Measurements from ENCODE around the gene PCNT. TPM values are rescaled to one million over a fixed set of nuclear protein-coding genes. Genes with fewer than 3 reads are reported as not detected.

The PCNT gene
- total RNA-seq, 4 donors from 2014 or later: 42.8 to 58.6 (median 45.9) TPM

GRCh38 chr21:46418265-46418946, 94.5 kb downstream of the PCNT start:
- TF ChIP-seq EP300 (IDR thresholded peaks at IDR 0.05): no peak
- no peak for TF ChIP-seq CTCF (IDR thresholded peaks at IDR 0.05)
- TF ChIP-seq POLR2A (IDR thresholded peaks at IDR 0.05): no peak
- WGBS, 2 donors: 90 to 91% methylated on average over 25 of the region's 25 CpGs
- peaks cover 0 to 91% (median 0%) of the 10 kb centered on the region in 3 donors for H3K36me3 ChIP-seq

GRCh38 chr21:46420241-46421190, 96.6 kb downstream of the PCNT start:
- TF ChIP-seq POLR2A (IDR thresholded peaks at IDR 0.05) (no peak), CTCF (IDR thresholded peaks at IDR 0.05) (no peak), EP300 (IDR thresholded peaks at IDR 0.05) (no peak)
- no peaks in the 10 kb centered on the region for H3K4me1 ChIP-seq
- peaks cover 0 to 87% (median 0%) of the 10 kb centered on the region in 3 donors for H3K36me3 ChIP-seq
- DNase-seq (ENCODE audit: low spot score in 2 of 2): no peak
- H3K9me3 ChIP-seq: no peaks in the 10 kb centered on the region
- WGBS, 2 donors: 86 to 88% methylated on average over 16 of the region's 16 CpGs
- H3K27ac ChIP-seq: no peak overlapping the region
- H3K27me3 ChIP-seq: no peaks in the 10 kb centered on the region
- no peak overlapping the region for H3K4me3 ChIP-seq

More at GRCh38 chr21:46418265-46418946, 94.5 kb downstream of the PCNT start:
- Histone ChIP-seq H3K27ac (no peak overlapping the region), H3K27me3 (no peaks in the 10 kb centered on the region), H3K9me3 (no peaks in the 10 kb centered on the region), H3K4me3 (no peak overlapping the region), H3K4me1 (no peaks in the 10 kb centered on the region)
- no peak for DNase-seq (ENCODE audit: low spot score in 2 of 2)

- H3K4me1 ChIP-seq: no peaks in the 10 kb centered on the region
- H3K27ac ChIP-seq: no peak overlapping the region
- DNase-seq (ENCODE audit: low spot score in 2 of 2): no peak
- no peaks in the 10 kb centered on the region for H3K27me3 ChIP-seq
- no peak for TF ChIP-seq POLR2A (IDR thresholded peaks at IDR 0.05)
- no peak for TF ChIP-seq CTCF (IDR thresholded peaks at IDR 0.05)
- no peak for TF ChIP-seq EP300 (IDR thresholded peaks at IDR 0.05)
- no peak overlapping the region for H3K4me3 ChIP-seq
- peaks cover 0 to 86% (median 0%) of the 10 kb centered on the region in 3 donors for H3K36me3 ChIP-seq
- H3K9me3 ChIP-seq: no peaks in the 10 kb centered on the region
- 89 to 92% methylated on average over 19 to 23 of the region's 23 CpGs for WGBS, 2 donors
These were observed 97.3 kb downstream of the PCNT start for GRCh38 chr21:46421191-46421750.

GRCh38 chr21:46421756-46422555, 98.0 kb downstream of the PCNT start:
- Histone ChIP-seq H3K27me3 (no peaks in the 10 kb centered on the region), H3K4me3 (no peak overlapping the region), H3K36me3 (peaks cover 0 to 86% (median 0%) of the 10 kb centered on the region in 3 donors), H3K4me1 (no peaks in the 10 kb centered on the region), H3K27ac (no peak overlapping the region), H3K9me3 (no peaks in the 10 kb centered on the region)
- WGBS, 2 donors: 94 to 95% methylated on average over 26 to 29 of the region's 35 CpGs
- TF ChIP-seq EP300 (IDR thresholded peaks at IDR 0.05) (no peak), POLR2A (IDR thresholded peaks at IDR 0.05) (no peak), CTCF (IDR thresholded peaks at IDR 0.05) (no peak)
- no peak for DNase-seq (ENCODE audit: low spot score in 2 of 2)

Measured in tibial nerve (tissue), 4 donors.